GM12801 (cell line): ENCODE measurements around the gene OGFRL1.

Experiments used
- CTCF ChIP-seq: IDR thresholded peaks from one replicate; pipeline ENCODE4 v1.5.1; 2011; ENCODE audit warnings: control low read depth; ENCODE audit not compliant: insufficient read length; ENCODE audit errors: extremely low read depth

The OGFRL1 gene

GRCh38 chr6:71349395-71349794, 60.8 kb downstream of the OGFRL1 start:
- no peak for TF ChIP-seq CTCF

DNA sequence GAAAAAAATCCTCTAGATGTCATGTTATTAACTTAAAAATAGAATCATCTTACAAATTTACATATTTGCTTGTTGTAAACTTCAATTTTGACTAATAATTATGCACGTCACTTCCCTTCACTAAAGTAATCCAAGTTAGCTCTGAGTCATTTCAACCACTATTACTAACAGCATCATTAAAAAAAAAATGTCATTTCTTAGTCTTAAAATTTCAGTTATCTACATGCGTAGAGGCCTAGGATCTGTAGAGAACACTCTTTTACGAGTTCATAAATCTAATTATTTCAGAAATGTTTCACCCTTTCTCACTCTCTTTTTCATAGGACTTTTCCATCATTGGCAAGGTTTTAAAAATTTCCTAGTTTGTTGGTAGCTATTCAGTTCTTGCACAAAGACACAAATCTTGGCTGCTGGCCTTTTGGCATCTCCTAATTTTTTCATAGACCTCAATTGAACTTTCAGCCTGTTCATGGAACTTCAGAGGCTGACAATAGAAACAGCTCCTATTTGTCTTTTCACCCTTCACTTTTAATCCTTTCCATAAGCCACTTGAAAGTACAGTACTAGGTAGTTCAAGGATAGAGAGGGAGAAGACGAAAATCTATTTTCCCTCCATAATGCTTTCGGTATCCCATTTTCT, 61.5 kb downstream of the OGFRL1 start:
- TF ChIP-seq CTCF = no peak

GRCh38 chr6:71351190-71351589, 62.6 kb downstream of the OGFRL1 start:
- no peak for TF ChIP-seq CTCF
